Astrocyte (in vitro differentiated cells and primary cell): ENCODE measurements around the gene KLK7. TPM values are rescaled to one million over a fixed set of nuclear protein-coding genes. Genes with fewer than 3 reads are reported as not detected.

Experiments
- DNase-seq: peaks from one replicate; pipeline ENCODE4 v3.0.0-alpha.2; 2010; ENCODE audit warnings: low read depth
- FAIRE-seq: peaks from 2 replicates; lab custom pipeline; 2011; peaks lifted over from hg19 to GRCh38; lab: Jason Lieb, UNC
- H2AFZ ChIP-seq: 2 replicates; pipeline ENCODE4 v1.6.0; 2012; ENCODE audit warnings: low read depth, low read length, inconsistent platforms
- H3K27ac ChIP-seq: 2 replicates; pipeline ENCODE4 v1.5.1; 2011; ENCODE audit warnings: low read depth, low read length, inconsistent platforms
- H3K27me3 ChIP-seq: 2 replicates; pipeline ENCODE4 v1.6.0; 2011; ENCODE audit warnings: low read length, inconsistent platforms; ENCODE audit not compliant: insufficient read depth
- H3K36me3 ChIP-seq: 2 replicates; pipeline ENCODE4 v1.5.1; 2011; ENCODE audit warnings: low read length, inconsistent platforms; ENCODE audit not compliant: insufficient read depth
- H3K4me1 ChIP-seq: 2 replicates; pipeline ENCODE4 v1.5.1; 2011; ENCODE audit warnings: low read length, inconsistent platforms; ENCODE audit not compliant: insufficient read depth
- H3K4me2 ChIP-seq: 2 replicates; pipeline ENCODE4 v1.6.0; 2012; ENCODE audit warnings: low read length, inconsistent platforms
- H3K4me3 ChIP-seq: 2 replicates; pipeline ENCODE4 v1.5.1; 2011; ENCODE audit warnings: low read depth, mild to moderate bottlenecking, low read length, inconsistent platforms; ENCODE audit not compliant: insufficient read depth
- H3K79me2 ChIP-seq: 2 replicates; pipeline ENCODE4 v1.6.0; 2012; ENCODE audit warnings: mild to moderate bottlenecking, low read length, inconsistent platforms; ENCODE audit not compliant: insufficient read depth
- H3K9ac ChIP-seq: 2 replicates; pipeline ENCODE4 v1.6.0; 2012; ENCODE audit warnings: mild to moderate bottlenecking, low read length, inconsistent platforms
- H3K9me3 ChIP-seq: 2 replicates; pipeline ENCODE4 v1.5.1; 2012; ENCODE audit warnings: low read depth, mild to moderate bottlenecking, low read length, inconsistent platforms; ENCODE audit not compliant: insufficient read depth
- H4K20me1 ChIP-seq: 2 replicates; pipeline ENCODE4 v1.6.0; 2012; ENCODE audit warnings: low read length, inconsistent platforms; ENCODE audit not compliant: insufficient read depth
- H3K27ac Mint-ChIP-seq: one replicate; pipeline ENCODE4 v1.8.0; 2021; ENCODE audit warnings: mild to moderate bottlenecking, mixed read lengths; ENCODE audit not compliant: unreplicated experiment
- H3K27me3 Mint-ChIP-seq: one replicate; pipeline ENCODE4 v1.8.0; 2021; ENCODE audit warnings: low read depth, mixed read lengths; ENCODE audit not compliant: unreplicated experiment
- H3K36me3 Mint-ChIP-seq: one replicate; pipeline ENCODE4 v1.8.0; 2021; ENCODE audit warnings: low read depth, mixed read lengths; ENCODE audit not compliant: unreplicated experiment
- H3K4me1 Mint-ChIP-seq: one replicate; pipeline ENCODE4 v1.8.0; 2021; ENCODE audit warnings: low read depth, mixed read lengths; ENCODE audit not compliant: unreplicated experiment
- H3K4me3 Mint-ChIP-seq: one replicate; pipeline ENCODE4 v1.8.0; 2021; ENCODE audit warnings: mild to moderate bottlenecking, moderate library complexity, mixed read lengths; ENCODE audit not compliant: unreplicated experiment
- H3K9me3 Mint-ChIP-seq: one replicate; pipeline ENCODE4 v1.8.0; 2021; ENCODE audit warnings: mild to moderate bottlenecking, mixed read lengths; ENCODE audit not compliant: unreplicated experiment
- EZH2 ChIP-seq: IDR thresholded peaks from 2 replicates; pipeline ENCODE4 v1.6.1; 2012; ENCODE audit warnings: mild to moderate bottlenecking, low read length, inconsistent platforms; ENCODE audit not compliant: insufficient read depth
- total RNA-seq: library from RNA; stranded (reverse); gene quantifications from 2 replicates; pipeline ENCODE4 v1.2.1, GENCODE V29; 2021
- TF ChIP-seq, protein P1 (sequence below): IDR thresholded peaks from 2 replicates; pipeline ENCODE4 v1.5.1; 2011; ENCODE audit warnings: low read depth, mild to moderate bottlenecking, inconsistent platforms, low read length, moderate library complexity; ENCODE audit not compliant: insufficient read depth

Gene KLK7
- total RNA-seq, 1 donor from 2014 or later: not detected

DNA sequence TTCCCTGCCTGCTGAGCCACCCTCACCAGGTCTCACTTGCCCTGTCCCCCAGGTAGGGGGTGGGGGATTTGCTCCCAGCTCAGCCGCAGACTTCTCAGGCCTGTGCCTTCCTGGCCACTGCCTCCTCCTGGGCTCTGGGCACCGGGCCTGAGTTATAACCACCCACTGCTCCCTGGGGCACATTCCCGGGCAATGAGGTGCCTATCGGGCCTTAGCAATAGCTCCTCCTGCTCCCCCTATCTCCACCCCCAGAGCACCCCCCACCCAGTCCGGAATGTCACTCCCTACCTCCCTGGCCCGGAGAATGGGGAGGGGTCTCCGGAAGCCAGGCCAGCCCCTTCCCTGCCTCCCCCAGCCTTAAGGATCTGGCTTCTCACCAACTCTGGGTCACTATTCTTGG, 30.8 kb downstream of the KLK7 start, which contains the start of gene KLK5:
Gene KLK5 (minus strand): TSS at position 129 of the 400 bp plus-strand sequence. CDS start 381 bp downstream, outside the sequence.
- no peaks in the 10 kb centered on the region for H3K79me2 ChIP-seq
- no peak within 1 kb of the TSS for H3K9ac ChIP-seq
- H3K9me3 Mint-ChIP-seq: peaks cover 6% of the 10 kb centered on the region
- DNase-seq: no peak
- no peaks in the 10 kb centered on the region for H3K4me1 ChIP-seq
- H3K36me3 Mint-ChIP-seq: no peaks in the 10 kb centered on the region
- FAIRE-seq: no peak
- TF ChIP-seq EZH2: no peak
- TF ChIP-seq, protein P1, sequence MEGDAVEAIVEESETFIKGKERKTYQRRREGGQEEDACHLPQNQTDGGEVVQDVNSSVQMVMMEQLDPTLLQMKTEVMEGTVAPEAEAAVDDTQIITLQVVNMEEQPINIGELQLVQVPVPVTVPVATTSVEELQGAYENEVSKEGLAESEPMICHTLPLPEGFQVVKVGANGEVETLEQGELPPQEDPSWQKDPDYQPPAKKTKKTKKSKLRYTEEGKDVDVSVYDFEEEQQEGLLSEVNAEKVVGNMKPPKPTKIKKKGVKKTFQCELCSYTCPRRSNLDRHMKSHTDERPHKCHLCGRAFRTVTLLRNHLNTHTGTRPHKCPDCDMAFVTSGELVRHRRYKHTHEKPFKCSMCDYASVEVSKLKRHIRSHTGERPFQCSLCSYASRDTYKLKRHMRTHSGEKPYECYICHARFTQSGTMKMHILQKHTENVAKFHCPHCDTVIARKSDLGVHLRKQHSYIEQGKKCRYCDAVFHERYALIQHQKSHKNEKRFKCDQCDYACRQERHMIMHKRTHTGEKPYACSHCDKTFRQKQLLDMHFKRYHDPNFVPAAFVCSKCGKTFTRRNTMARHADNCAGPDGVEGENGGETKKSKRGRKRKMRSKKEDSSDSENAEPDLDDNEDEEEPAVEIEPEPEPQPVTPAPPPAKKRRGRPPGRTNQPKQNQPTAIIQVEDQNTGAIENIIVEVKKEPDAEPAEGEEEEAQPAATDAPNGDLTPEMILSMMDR: no peak
- peaks cover 26% of the 10 kb centered on the region for H3K27me3 Mint-ChIP-seq
- H3K27ac Mint-ChIP-seq: no peak within 1 kb of the TSS
- H3K9me3 ChIP-seq: no peaks in the 10 kb centered on the region
- no peaks in the 10 kb centered on the region for H3K4me1 Mint-ChIP-seq
- H3K4me3 Mint-ChIP-seq: no peak within 1 kb of the TSS
- H2AFZ ChIP-seq: no peak within 1 kb of the TSS
- H4K20me1 ChIP-seq: no peaks in the 10 kb centered on the region
- no peaks in the 10 kb centered on the region for H3K27me3 ChIP-seq
- no peak within 1 kb of the TSS for H3K4me3 ChIP-seq
- H3K27ac ChIP-seq: no peak within 1 kb of the TSS
- no peaks in the 10 kb centered on the region for H3K36me3 ChIP-seq
- no peak within 1 kb of the TSS for H3K4me2 ChIP-seq

DNA sequence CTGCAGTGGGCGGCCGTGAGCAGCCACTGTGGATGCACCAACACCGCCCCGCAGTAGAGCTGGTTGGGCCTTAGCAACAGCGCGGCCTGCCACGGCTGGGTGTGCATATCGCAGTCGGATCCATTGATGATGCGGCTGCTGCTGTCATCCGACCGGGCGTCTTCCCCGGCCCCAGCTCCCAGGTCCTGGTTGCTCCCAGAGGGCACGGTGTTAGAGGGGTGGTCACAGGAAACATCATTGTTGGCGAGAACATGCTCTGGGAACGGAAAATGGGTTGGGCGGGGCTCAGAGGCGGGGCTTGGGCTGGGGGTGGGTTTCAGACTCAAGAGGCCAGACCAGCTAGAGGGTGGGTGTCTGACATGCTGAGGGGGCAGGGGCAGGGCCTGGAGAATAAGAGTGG, 33.9 kb downstream of the KLK7 start:
- H3K79me2 ChIP-seq: no peaks in the 10 kb centered on the region
- H3K4me2 ChIP-seq: no peak overlapping the region
- no peak for FAIRE-seq
- Mint-ChIP-seq H3K27me3 (peaks cover 26% of the 10 kb centered on the region), H3K4me1 (no peaks in the 10 kb centered on the region), H3K9me3 (peaks cover 6% of the 10 kb centered on the region), H3K27ac (no peak overlapping the region), H3K36me3 (no peaks in the 10 kb centered on the region), H3K4me3 (no peak overlapping the region)
- H4K20me1 ChIP-seq: no peaks in the 10 kb centered on the region
- no peak for TF ChIP-seq EZH2
- TF ChIP-seq, protein P1: no peak
- H3K27me3 ChIP-seq: no peaks in the 10 kb centered on the region
- H3K36me3 ChIP-seq: no peaks in the 10 kb centered on the region
- no peaks in the 10 kb centered on the region for H3K9me3 ChIP-seq
- no peak overlapping the region for H3K27ac ChIP-seq
- H3K9ac ChIP-seq: no peak overlapping the region
- DNase-seq: no peak
- no peaks in the 10 kb centered on the region for H3K4me1 ChIP-seq
- no peak overlapping the region for H3K4me3 ChIP-seq
- no peak overlapping the region for H2AFZ ChIP-seq

DNA sequence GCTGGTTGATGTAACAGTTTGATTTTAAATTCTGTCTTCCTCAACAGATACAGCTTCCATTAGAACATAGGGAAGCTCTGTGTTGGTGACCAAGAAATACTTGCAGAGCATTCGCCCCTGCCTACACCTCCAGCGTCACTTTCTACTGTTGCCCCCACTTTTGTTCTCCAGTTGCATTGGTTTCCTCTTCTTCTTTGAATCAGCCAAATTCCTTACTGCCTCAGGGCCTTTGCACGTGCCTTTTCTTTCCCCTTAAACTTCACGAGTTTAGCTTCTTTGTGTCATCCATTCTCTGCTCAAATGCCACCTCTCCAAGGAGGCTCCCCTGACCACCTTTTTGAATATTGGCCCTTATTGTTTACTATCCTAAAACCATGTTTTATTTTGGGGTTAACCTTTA, 36.6 kb downstream of the KLK7 start:
- DNase-seq (no peak), FAIRE-seq (no peak)
- Mint-ChIP-seq H3K36me3 (no peaks in the 10 kb centered on the region), H3K4me3 (no peak overlapping the region), H3K27ac (no peak overlapping the region), H3K27me3 (peaks cover 31% of the 10 kb centered on the region), H3K9me3 (peaks cover 10% of the 10 kb centered on the region), H3K4me1 (no peaks in the 10 kb centered on the region)
- no peaks in the 10 kb centered on the region for H3K27me3 ChIP-seq
- no peaks in the 10 kb centered on the region for H3K4me1 ChIP-seq
- no peak overlapping the region for H3K4me3 ChIP-seq
- H4K20me1 ChIP-seq: no peaks in the 10 kb centered on the region
- H3K9ac ChIP-seq: no peak overlapping the region
- H3K36me3 ChIP-seq: no peaks in the 10 kb centered on the region
- TF ChIP-seq, protein P1: no peak
- no peak for TF ChIP-seq EZH2
- no peak overlapping the region for H2AFZ ChIP-seq
- H3K9me3 ChIP-seq: no peaks in the 10 kb centered on the region
- no peak overlapping the region for H3K27ac ChIP-seq
- no peaks in the 10 kb centered on the region for H3K79me2 ChIP-seq
- H3K4me2 ChIP-seq: no peak overlapping the region
